HCT116 (cell line): Measurements from ENCODE around the gene RNF4. TPM values are rescaled to one million over a fixed set of nuclear protein-coding genes. Genes with fewer than 3 reads are reported as not detected.

ENCODE experiments used
- ATAC-seq: fragments of 200-7000 bp; cut with Tn5 transposase; 2 replicates; pipeline ENCODE4 v1.9.1; 2020; ENCODE audit warnings: mild to moderate bottlenecking, moderate library complexity
- BruUV-seq: library from RNA; stranded (reverse); fragments of 400-500 nt; replicated peaks from 2 replicates; lab custom pipeline; 2021; lab: Mats Ljungman, UMichigan
- CTCF ChIA-PET: fragments of 300-600 bp; sonication (Branson Sonifier 250); formaldehyde crosslinking; loops from one replicate; lab custom pipeline; 2021; ENCODE audit warnings: antibody characterized with exemption; lab: Charles Lee
- POLR2A ChIA-PET: fragments of 300-600, 350-600 bp; sonication (Branson Sonifier 250); formaldehyde crosslinking; loops from one replicate; lab custom pipeline; 2021; ENCODE audit warnings: antibody characterized with exemption; lab: Charles Lee
- RAD21 ChIA-PET, 2 experiments: fragments of 300-600 bp; sonication (Branson Sonifier 250); formaldehyde crosslinking; loops; one replicate each; lab custom pipeline; 2023; ENCODE audit warnings: low total read pairs in 2 of 2; ENCODE audit not compliant: uncharacterized antibody in 2 of 2, unreplicated experiment in 2 of 2, low non-redundant PET in 1 of 2; lab: Charles Lee
- DNase-seq: peaks from one replicate; pipeline ENCODE4 v3.0.0-alpha.2; 2010; ENCODE audit warnings: low read depth, low spot score
- H2AFZ ChIP-seq: fragments of 200-600 bp; shearing (Covaris generic), sonication (generic); 2 replicates; pipeline ENCODE4 v1.6.1; 2017; ENCODE audit warnings: low read depth, mixed run types, mixed read lengths, antibody characterized with exemption, low read length; ENCODE audit not compliant: poor library complexity, severe bottlenecking
- H3K27ac ChIP-seq: 2 replicates; pipeline ENCODE4 v1.5.1; 2012; ENCODE audit warnings: low read depth, low read length
- H3K27me3 ChIP-seq: fragments of 200-600 bp; sonication (generic); 2 replicates; pipeline ENCODE4 v1.6.1; 2016; ENCODE audit warnings: mixed run types, low read length, mixed read lengths; ENCODE audit not compliant: insufficient read depth
- H3K36me3 ChIP-seq, 2 experiments: fragments of 200-500 bp in 1 of 2; fragments of 200-600 bp in 1 of 2; sonication (Bioruptor generic) in 1 of 2; sonication (generic) in 1 of 2; 2 replicates each; pipeline versions ENCODE4 v1.5.1 to v1.6.1; 2014 to 2016; ENCODE audit warnings: low read length in 2 of 2, inconsistent platforms in 1 of 2, mixed read lengths in 1 of 2, mixed run types in 1 of 2; ENCODE audit not compliant: insufficient read depth in 2 of 2, control insufficient read depth in 1 of 2
- H3K4me1 ChIP-seq, 2 experiments: fragments of 200-600 bp in 1 of 2; sonication (generic) in 1 of 2; 2 replicates each; pipeline versions ENCODE4 v1.5.1 to v1.6.1; 2012 to 2017; ENCODE audit warnings: low read length in 2 of 2, inconsistent platforms in 1 of 2, mild to moderate bottlenecking in 1 of 2, mixed read lengths in 1 of 2, mixed run types in 1 of 2, moderate library complexity in 1 of 2; ENCODE audit not compliant: insufficient read depth in 2 of 2, control insufficient read depth in 1 of 2
- H3K4me2 ChIP-seq: fragments of 200-600 bp; sonication (generic); 2 replicates; pipeline ENCODE4 v1.6.1; 2017; ENCODE audit warnings: mixed run types, low read length, mixed read lengths
- H3K4me3 ChIP-seq, 2 experiments: fragments of 200-600 bp in 1 of 2; sonication (generic) in 1 of 2; replicated peaks in 1 of 2; 2 replicates each; pipeline ENCODE4 v1.5.1; 2011 to 2016; ENCODE audit warnings: low read length in 2 of 2, control low read depth in 1 of 2, low read depth in 1 of 2, mild to moderate bottlenecking in 1 of 2, mixed read lengths in 1 of 2, mixed run types in 1 of 2
- H3K79me2 ChIP-seq: fragments of 200-600 bp; sonication (generic); 2 replicates; pipeline ENCODE4 v1.6.1; 2017; ENCODE audit warnings: mild to moderate bottlenecking, mixed run types, low read length, moderate library complexity, mixed read lengths; ENCODE audit not compliant: insufficient read depth
- H3K9ac ChIP-seq: fragments of 200-600 bp; sonication (generic); 2 replicates; pipeline ENCODE4 v1.6.1; 2016; ENCODE audit warnings: low read length, mixed read lengths
- H3K9me2 ChIP-seq: fragments of 200-600 bp; sonication (generic), shearing (Covaris generic); 2 replicates; pipeline ENCODE4 v1.6.1; 2017; ENCODE audit warnings: mixed run types, mild to moderate bottlenecking, moderate library complexity; ENCODE audit not compliant: insufficient read depth
- H3K9me3 ChIP-seq, 2 experiments: fragments of 200-500 bp in 1 of 2; fragments of 200-600 bp in 1 of 2; sonication (Bioruptor generic) in 1 of 2; sonication (generic) in 1 of 2; 2 replicates each; pipeline ENCODE4 v1.6.1; 2014 to 2017; ENCODE audit warnings: low read length in 2 of 2, mixed read lengths in 2 of 2, inconsistent platforms in 1 of 2, low read depth in 1 of 2, mild to moderate bottlenecking in 1 of 2, mixed run types in 1 of 2, moderate library complexity in 1 of 2; ENCODE audit not compliant: control insufficient read depth in 1 of 2, insufficient read depth in 1 of 2
- H4K20me1 ChIP-seq: fragments of 200-600 bp; sonication (generic), shearing (Covaris generic); 2 replicates; pipeline ENCODE4 v1.6.1; 2017; ENCODE audit warnings: mixed run types, mild to moderate bottlenecking, moderate library complexity; ENCODE audit not compliant: insufficient read depth
- ATF3 ChIP-seq: IDR thresholded peaks from 2 replicates; pipeline ENCODE4 v1.6.1; 2012
- CTCF ChIP-seq, 3 experiments: fragments of 200-600 bp in 1 of 3; sonication (generic) in 1 of 3; IDR thresholded peaks in 2 of 3; conservative IDR thresholded peaks in 1 of 3; 2 replicates each; pipeline ENCODE4 v1.5.1; 2012 to 2017; ENCODE audit warnings: low read depth in 2 of 3, low read length in 2 of 3, antibody characterized with exemption in 1 of 3, borderline replicate concordance in 1 of 3, control low read depth in 1 of 3, mild to moderate bottlenecking in 1 of 3, mixed read lengths in 1 of 3, mixed run types in 1 of 3, moderate library complexity in 1 of 3; ENCODE audit not compliant: insufficient read depth in 1 of 3
- EGR1 ChIP-seq: IDR thresholded peaks from 2 replicates; pipeline ENCODE4 v1.6.1; 2012; ENCODE audit warnings: low read depth
- EZH2 ChIP-seq: fragments of 200-600 bp; sonication (generic); IDR thresholded peaks from 2 replicates; pipeline ENCODE4 v1.6.1; 2017; ENCODE audit warnings: antibody characterized with exemption, mixed run types
- EZH2phosphoT487 ChIP-seq: fragments of 200-600 bp; IDR thresholded peaks from 2 replicates; pipeline ENCODE4 v1.6.1; 2018; ENCODE audit warnings: antibody characterized with exemption, borderline replicate concordance
- FOSL1 ChIP-seq: IDR thresholded peaks from 2 replicates; pipeline ENCODE4 v1.6.1; 2012; ENCODE audit warnings: low read depth
- JUND ChIP-seq: IDR thresholded peaks from 2 replicates; pipeline ENCODE4 v1.6.1; 2012
- MAX ChIP-seq: IDR thresholded peaks from 2 replicates; pipeline ENCODE4 v1.6.1; 2012
- RAD21 ChIP-seq: IDR thresholded peaks from 2 replicates; pipeline ENCODE4 v1.6.1; 2012; ENCODE audit warnings: low read depth, mild to moderate bottlenecking
- SP1 ChIP-seq: IDR thresholded peaks from 2 replicates; pipeline ENCODE4 v1.6.1; 2012; ENCODE audit warnings: low read depth
- YY1 ChIP-seq: IDR thresholded peaks from 2 replicates; pipeline ENCODE4 v1.6.1; 2011; ENCODE audit warnings: low read length, low read depth, moderate library complexity, mild to moderate bottlenecking; ENCODE audit not compliant: insufficient replicate concordance; ENCODE audit errors: extremely low read depth
- intact Hi-C: fragments of 100-400 bp; cut with micrococcal nuclease; formaldehyde crosslinking; loops from 2 replicates; pipeline ENCODE4 v1.10.0; 2022
- total RNA-seq: library from RNA; stranded (reverse); gene quantifications from one replicate; pipeline ENCODE4 v1.2.1, GENCODE V29; 2021; ENCODE audit not compliant: unreplicated experiment

The RNF4 gene
- total RNA-seq, 1 experiment from 2014 or later = 62.3 TPM

- Histone ChIP-seq H4K20me1 (peaks cover 5% of the 10 kb centered on the region; the same call in 1 of the 2 replicates), H3K36me3 (peaks cover 38 to 48% of the 10 kb centered on the region in 2 experiments), H3K27ac (no peak overlapping the region), H3K4me1 (no peaks in the 10 kb centered on the region), H3K27me3 (no peaks in the 10 kb centered on the region), H3K9ac (no peak overlapping the region), H3K4me2 (no peak overlapping the region), H3K9me2 (no peaks in the 10 kb centered on the region), H3K79me2 (peaks cover 90% of the 10 kb centered on the region), H3K4me3 (no peak overlapping the region), H3K9me3 (no peaks in the 10 kb centered on the region), H2AFZ (no peak overlapping the region)
- DNase-seq (no peak), ATAC-seq (no peak)
- POLR2A ChIA-PET = no interaction called here
- no peak for TF ChIP-seq ATF3
- TF ChIP-seq MAX = no peak
- no peak for TF ChIP-seq YY1
- TF ChIP-seq RAD21 = no peak
- TF ChIP-seq EZH2 = no peak
- no peak for TF ChIP-seq EZH2phosphoT487
- no peak for TF ChIP-seq JUND
- TF ChIP-seq FOSL1 = no peak
- TF ChIP-seq SP1 = no peak
- TF ChIP-seq CTCF (IDR thresholded peaks at IDR 0.05 in 2 of 3, conservative IDR thresholded peaks at IDR 0.05 in 1 of 3; ENCODE audit: borderline replicate concordance in 1 of 3, insufficient read depth in 1 of 3, low read depth in 2 of 3, low read length in 2 of 3) = no peak
- TF ChIP-seq EGR1 = no peak
- BruUV-seq = no TSS peak
- CTCF ChIA-PET = no interaction called here
- intact Hi-C loops = no loop called here
- RAD21 ChIA-PET = no interaction called here
Observed at GRCh38 chr4:2494992-2495391, 26.1 kb downstream of the RNF4 start.
